GM23248 (cell line): ENCODE measurements around the gene KCNQ1OT1. TPM values are rescaled to one million over a fixed set of nuclear protein-coding genes. Genes with fewer than 3 reads are reported as not detected.

Experiments
- DNase-seq: peaks from one replicate; pipeline ENCODE4 v3.0.0-alpha.2; 2015
- H2AFZ ChIP-seq: fragments of 200-600 bp; sonication (generic); 2 replicates; pipeline ENCODE4 v1.6.1; 2016; ENCODE audit warnings: antibody characterized with exemption
- H3F3A ChIP-seq: fragments of 200-600 bp; sonication (generic); 2 replicates; pipeline ENCODE4 v1.6.1; 2016; ENCODE audit warnings: mild to moderate bottlenecking, antibody characterized with exemption, mixed run types; ENCODE audit not compliant: insufficient read depth
- H3K27ac ChIP-seq: fragments of 200-600 bp; sonication (generic); 2 replicates; pipeline ENCODE4 v1.5.1; 2016; ENCODE audit warnings: mild to moderate bottlenecking
- H3K27me3 ChIP-seq: fragments of 200-600 bp; sonication (generic); replicated peaks from 2 replicates; pipeline ENCODE4 v1.6.1; 2016; ENCODE audit warnings: mild to moderate bottlenecking; ENCODE audit not compliant: insufficient read depth
- H3K36me3 ChIP-seq: fragments of 200-600 bp; sonication (generic); 2 replicates; pipeline ENCODE4 v1.6.1; 2016; ENCODE audit warnings: low read depth, mild to moderate bottlenecking
- H3K4me1 ChIP-seq: fragments of 200-600 bp; sonication (generic); 2 replicates; pipeline ENCODE4 v1.6.1; 2016; ENCODE audit warnings: mild to moderate bottlenecking; ENCODE audit not compliant: insufficient read depth
- H3K4me2 ChIP-seq: fragments of 200-600 bp; sonication (generic); one replicate; pipeline ENCODE4 v1.6.1; 2016; ENCODE audit warnings: mild to moderate bottlenecking; ENCODE audit not compliant: unreplicated experiment
- H3K4me3 ChIP-seq: fragments of 200-600 bp; sonication (generic); 2 replicates; pipeline ENCODE4 v1.5.1; 2016; ENCODE audit warnings: mild to moderate bottlenecking
- H3K79me2 ChIP-seq: fragments of 200-600 bp; sonication (generic); 2 replicates; pipeline ENCODE4 v1.6.1; 2016; ENCODE audit warnings: mild to moderate bottlenecking; ENCODE audit not compliant: insufficient read depth
- H3K9ac ChIP-seq: fragments of 200-600 bp; sonication (generic); 2 replicates; pipeline ENCODE4 v1.6.1; 2016; ENCODE audit warnings: mild to moderate bottlenecking
- H3K9me2 ChIP-seq: fragments of 200-600 bp; sonication (generic); 2 replicates; pipeline ENCODE4 v1.6.1; 2016; ENCODE audit warnings: mixed run types, mild to moderate bottlenecking, moderate library complexity; ENCODE audit not compliant: insufficient read depth
- H3K9me3 ChIP-seq: fragments of 200-600 bp; sonication (generic); one replicate; pipeline ENCODE4 v1.6.1; 2017; ENCODE audit warnings: low read depth
- H4K20me1 ChIP-seq: fragments of 200-600 bp; sonication (generic); 2 replicates; pipeline ENCODE4 v1.6.0; 2016; ENCODE audit not compliant: insufficient read depth
- EZH2 ChIP-seq: fragments of 200-600 bp; sonication (generic); IDR thresholded peaks from 2 replicates; pipeline ENCODE4 v1.6.1; 2018; ENCODE audit warnings: antibody characterized with exemption, mild to moderate bottlenecking; ENCODE audit not compliant: insufficient read depth, poor library complexity, severe bottlenecking
- EZH2phosphoT487 ChIP-seq: fragments of 200-600 bp; sonication (generic); IDR thresholded peaks from 2 replicates; pipeline ENCODE4 v1.6.1; 2018; ENCODE audit warnings: antibody characterized with exemption, moderate library complexity, mild to moderate bottlenecking, low read depth; ENCODE audit not compliant: insufficient read depth
- WGBS, 2 experiments: methylation state at CpG; one replicate each; pipeline ENCODE4 v1.1.6; 2015 to 2017; ENCODE audit warnings: low lambda C conversion rate in 2 of 2, low coverage in 1 of 2; ENCODE audit errors: missing lambda C conversion rate in 2 of 2; 5-methylcytosine and 5-hydroxymethylcytosine counted together
- in situ Hi-C: fragments of 300-500 bp; cut with MboI; formaldehyde crosslinking; loops from 2 replicates; pipeline ENCODE4 v1.15.0; 2020
- polyA plus RNA-seq: library from polyadenylated mRNA; unstranded; fragments of >200 nt; fragmentation: Nextera tagmentation; extraction: Ambion mirVana; gene quantifications from 2 replicates; pipeline ENCODE4 v1.2.1, GENCODE V29; 2016
- total RNA-seq: library from RNA; depleted of rRNA; stranded (reverse); fragments of >200 nt; shearing (Covaris generic); gene quantifications from 2 replicates; pipeline ENCODE4 v1.2.3, GENCODE V29; 2014

The KCNQ1OT1 gene
- total and polyA plus RNA-seq, 2 experiments from 2014 or later = 0.49 to 0.86 TPM

- no peak overlapping the region for H2AFZ ChIP-seq
- no peaks in the 10 kb centered on the region for H3K36me3 ChIP-seq
- no peaks in the 10 kb centered on the region for H3F3A ChIP-seq
- 54 to 58% methylated on average over 16 of the region's 16 CpGs for WGBS, 2 experiments
- in situ Hi-C loops = no loop called here
- no peak for TF ChIP-seq EZH2
- no peak for TF ChIP-seq EZH2phosphoT487
- H3K9me3 ChIP-seq = no peaks in the 10 kb centered on the region
- no peak overlapping the region for H3K4me2 ChIP-seq
- no peak for DNase-seq
- no peaks in the 10 kb centered on the region for H3K79me2 ChIP-seq
- no peaks in the 10 kb centered on the region for H4K20me1 ChIP-seq
- H3K4me1 ChIP-seq = no peaks in the 10 kb centered on the region
- H3K9me2 ChIP-seq = no peaks in the 10 kb centered on the region
- H3K27me3 ChIP-seq = 0 out of 2 replicates have a peak, but pooled peaks cover 9% of the 10 kb centered on the region
- H3K4me3 ChIP-seq = no peak overlapping the region
- no peak overlapping the region for H3K27ac ChIP-seq
- no peak overlapping the region for H3K9ac ChIP-seq
These were observed 135.0 kb downstream of the KCNQ1OT1 start for GRCh38 chr11:2564588-2565425.

- H3K27ac ChIP-seq = no peak overlapping the region
- no peaks in the 10 kb centered on the region for H3K36me3 ChIP-seq
- no peaks in the 10 kb centered on the region for H3K9me2 ChIP-seq
- no peak overlapping the region for H3K4me3 ChIP-seq
- H3K79me2 ChIP-seq = no peaks in the 10 kb centered on the region
- H3K27me3 ChIP-seq = 0 out of 2 replicates have a peak, but pooled peaks cover 9% of the 10 kb centered on the region
- no peak for DNase-seq
- no peaks in the 10 kb centered on the region for H4K20me1 ChIP-seq
- H3K4me2 ChIP-seq = no peak overlapping the region
- no peaks in the 10 kb centered on the region for H3K9me3 ChIP-seq
- H3K4me1 ChIP-seq = no peaks in the 10 kb centered on the region
- WGBS, 2 experiments = 82% methylated on average over 14 of the region's 14 CpGs
- no peak overlapping the region for H3K9ac ChIP-seq
- H3F3A ChIP-seq = no peaks in the 10 kb centered on the region
- in situ Hi-C loops = no loop called here
- H2AFZ ChIP-seq = no peak overlapping the region
- TF ChIP-seq EZH2 (no peak), EZH2phosphoT487 (no peak)
These were observed 135.7 kb downstream of the KCNQ1OT1 start for GRCh38 chr11:2564008-2564530.

GRCh38 chr11:2563213-2564007 lies 136.4 kb downstream of the KCNQ1OT1 start:
- DNase-seq = no peak
- Histone ChIP-seq H4K20me1 (no peaks in the 10 kb centered on the region), H2AFZ (no peak overlapping the region), H3K9me3 (no peaks in the 10 kb centered on the region), H3K4me1 (no peaks in the 10 kb centered on the region), H3K36me3 (no peaks in the 10 kb centered on the region), H3K79me2 (no peaks in the 10 kb centered on the region), H3K27me3 (0 out of 2 replicates have a peak, but pooled peaks cover 9% of the 10 kb centered on the region), H3K4me2 (no peak overlapping the region), H3K9me2 (no peaks in the 10 kb centered on the region), H3K9ac (no peak overlapping the region), H3K27ac (no peak overlapping the region), H3F3A (no peaks in the 10 kb centered on the region), H3K4me3 (no peak overlapping the region)
- TF ChIP-seq EZH2phosphoT487 = no peak
- TF ChIP-seq EZH2 = no peak
- in situ Hi-C loops = no loop called here
- 84 to 85% methylated on average over 28 of the region's 28 CpGs for WGBS, 2 experiments

- H2AFZ ChIP-seq = no peak overlapping the region
- no peaks in the 10 kb centered on the region for H4K20me1 ChIP-seq
- no peak overlapping the region for H3K4me2 ChIP-seq
- no peaks in the 10 kb centered on the region for H3K9me2 ChIP-seq
- H3F3A ChIP-seq = no peaks in the 10 kb centered on the region
- no peaks in the 10 kb centered on the region for H3K4me1 ChIP-seq
- TF ChIP-seq EZH2 (no peak), EZH2phosphoT487 (no peak)
- no peak for DNase-seq
- no peak overlapping the region for H3K4me3 ChIP-seq
- H3K79me2 ChIP-seq = no peaks in the 10 kb centered on the region
- in situ Hi-C loops = no loop called here
- no peaks in the 10 kb centered on the region for H3K9me3 ChIP-seq
- no peak overlapping the region for H3K27ac ChIP-seq
- H3K27me3 ChIP-seq = 0 out of 2 replicates have a peak, but pooled peaks cover 9% of the 10 kb centered on the region
- WGBS, 2 experiments = 74 to 78% methylated on average over 6 of the region's 6 CpGs
- H3K36me3 ChIP-seq = no peaks in the 10 kb centered on the region
- H3K9ac ChIP-seq = no peak overlapping the region
These were observed 136.9 kb downstream of the KCNQ1OT1 start for GRCh38 chr11:2562890-2563212.
